HAP-1 (cell line): ENCODE measurements around the gene USP11.

Experiments used
- DNase-seq, 2 experiments: peaks; one replicate each; pipeline ENCODE4 v3.0.0-alpha.2; 2016 to 2020; ENCODE audit warnings: low spot score in 2 of 2
- H3K27me3 ChIP-seq: fragments of 250-450 bp; sonication (Bioruptor Pico); 2 replicates; pipeline ENCODE4 v1.5.1; 2020; ENCODE audit warnings: low read depth, mild to moderate bottlenecking, moderate library complexity
- H3K36me3 ChIP-seq: fragments of 250-450 bp; sonication (Bioruptor Pico); replicated peaks from 2 replicates; pipeline ENCODE4 v1.5.1; 2020; ENCODE audit warnings: mild to moderate bottlenecking
- H3K4me1 ChIP-seq: fragments of 250-450 bp; sonication (Bioruptor Pico); 2 replicates; pipeline ENCODE4 v1.5.1; 2020; ENCODE audit warnings: mild to moderate bottlenecking
- H3K4me3 ChIP-seq: fragments of 250-450 bp; sonication (Bioruptor Pico); 2 replicates; pipeline ENCODE4 v1.5.1; 2020; ENCODE audit warnings: mild to moderate bottlenecking, moderate library complexity
- H3K9me3 ChIP-seq: fragments of 250-450 bp; sonication (Bioruptor Pico); 2 replicates; pipeline ENCODE4 v1.5.1; 2020; ENCODE audit warnings: mild to moderate bottlenecking, moderate library complexity
- in situ Hi-C: fragments of 300-500 bp; cut with MboI; formaldehyde crosslinking; loops from 3 replicates; pipeline ENCODE4 v1.14.3; 2020; ENCODE audit warnings: low sequenced_read_pairs, inconsistent platforms, mixed read lengths

The USP11 gene

GRCh38 chrX:47197526-47197925 lies 35.3 kb upstream of the USP11 start:
- DNase-seq = no peak
- Histone ChIP-seq H3K27me3 (no peaks in the 10 kb centered on the region), H3K4me1 (peaks cover 29% of the 10 kb centered on the region), H3K36me3 (peaks cover 86% of the 10 kb centered on the region), H3K9me3 (no peaks in the 10 kb centered on the region), H3K4me3 (no peak overlapping the region)
- in situ Hi-C loops = loop anchor here (10.0 to 25.0 kb wide), 2 partner anchors 187 to 840 kb away; no protein-coding TSS in a partner anchor

DNA sequence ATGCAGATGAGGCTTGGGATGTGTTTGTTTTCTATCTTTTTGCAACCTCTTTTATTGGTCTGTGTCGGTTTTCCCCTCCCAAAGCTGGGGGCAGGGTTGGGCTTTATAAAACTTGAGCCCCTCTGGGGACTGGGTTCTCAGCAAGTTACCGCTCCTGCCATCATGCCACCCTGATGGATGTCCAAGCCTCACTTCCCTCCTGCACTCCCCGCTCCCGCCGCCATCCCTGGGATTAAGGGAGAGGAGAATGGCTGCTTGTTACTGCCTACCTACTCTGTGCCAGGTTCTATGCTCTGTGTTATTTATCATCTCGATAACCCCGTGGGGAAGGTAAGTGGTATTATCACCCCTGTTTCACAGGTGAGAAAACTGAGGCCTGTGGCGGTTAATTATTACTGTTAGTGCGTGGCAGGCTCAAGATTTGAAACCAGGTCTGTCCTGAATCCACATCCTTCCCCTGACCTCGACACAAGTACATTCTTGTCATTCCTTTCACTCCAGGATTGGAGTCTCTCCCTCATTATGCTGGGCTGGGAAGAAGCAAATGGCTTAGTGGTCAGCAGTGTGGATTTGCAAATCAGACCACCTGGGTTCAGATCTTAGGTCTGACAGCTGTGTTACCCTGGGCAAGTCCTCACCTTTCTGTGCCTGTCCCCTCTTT lies 34.7 kb upstream of the USP11 start:
- Histone ChIP-seq H3K9me3 (no peaks in the 10 kb centered on the region), H3K4me1 (peaks cover 24% of the 10 kb centered on the region), H3K27me3 (no peaks in the 10 kb centered on the region), H3K4me3 (no peak overlapping the region), H3K36me3 (peaks cover 93% of the 10 kb centered on the region)
- no peak for DNase-seq
- in situ Hi-C loops = loop anchor here (10.0 to 25.0 kb wide), 2 partner anchors 187 to 839 kb away; no protein-coding TSS in a partner anchor

- Histone ChIP-seq H3K4me3 (no peak overlapping the region), H3K4me1 (peaks cover 23% of the 10 kb centered on the region), H3K9me3 (no peaks in the 10 kb centered on the region), H3K27me3 (no peaks in the 10 kb centered on the region), H3K36me3 (peaks cover 98% of the 10 kb centered on the region)
- DNase-seq = no peak
- in situ Hi-C loops = loop anchor here (10.0 to 25.0 kb wide), 2 partner anchors 186 to 839 kb away; no protein-coding TSS in a partner anchor
Observed at GRCh38 chrX:47198687-47199080, 34.1 kb upstream of the USP11 start.

DNA sequence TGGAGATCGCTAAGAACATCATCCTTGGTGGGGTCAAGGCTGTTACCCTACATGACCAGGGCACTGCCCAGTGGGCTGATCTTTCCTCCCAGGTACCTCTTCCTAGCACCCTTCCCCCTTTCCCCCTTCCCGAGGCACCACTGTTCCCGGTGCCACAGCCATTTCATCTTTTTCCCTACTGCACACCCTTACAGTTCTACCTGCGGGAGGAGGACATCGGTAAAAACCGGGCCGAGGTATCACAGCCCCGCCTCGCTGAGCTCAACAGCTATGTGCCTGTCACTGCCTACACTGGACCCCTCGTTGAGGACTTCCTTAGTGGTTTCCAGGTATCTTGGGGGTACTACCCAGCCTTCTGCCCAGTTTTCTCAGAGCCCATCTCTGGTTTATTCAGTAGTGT lies 33.5 kb upstream of the USP11 start:
- H3K36me3 ChIP-seq = peaks cover 96% of the 10 kb centered on the region
- H3K9me3 ChIP-seq = no peaks in the 10 kb centered on the region
- peaks cover 23% of the 10 kb centered on the region for H3K4me1 ChIP-seq
- no peak overlapping the region for H3K4me3 ChIP-seq
- in situ Hi-C loops = loop anchor here (10.0 to 25.0 kb wide), 2 partner anchors 186 to 838 kb away; no protein-coding TSS in a partner anchor
- no peaks in the 10 kb centered on the region for H3K27me3 ChIP-seq
- DNase-seq = no peak

DNA sequence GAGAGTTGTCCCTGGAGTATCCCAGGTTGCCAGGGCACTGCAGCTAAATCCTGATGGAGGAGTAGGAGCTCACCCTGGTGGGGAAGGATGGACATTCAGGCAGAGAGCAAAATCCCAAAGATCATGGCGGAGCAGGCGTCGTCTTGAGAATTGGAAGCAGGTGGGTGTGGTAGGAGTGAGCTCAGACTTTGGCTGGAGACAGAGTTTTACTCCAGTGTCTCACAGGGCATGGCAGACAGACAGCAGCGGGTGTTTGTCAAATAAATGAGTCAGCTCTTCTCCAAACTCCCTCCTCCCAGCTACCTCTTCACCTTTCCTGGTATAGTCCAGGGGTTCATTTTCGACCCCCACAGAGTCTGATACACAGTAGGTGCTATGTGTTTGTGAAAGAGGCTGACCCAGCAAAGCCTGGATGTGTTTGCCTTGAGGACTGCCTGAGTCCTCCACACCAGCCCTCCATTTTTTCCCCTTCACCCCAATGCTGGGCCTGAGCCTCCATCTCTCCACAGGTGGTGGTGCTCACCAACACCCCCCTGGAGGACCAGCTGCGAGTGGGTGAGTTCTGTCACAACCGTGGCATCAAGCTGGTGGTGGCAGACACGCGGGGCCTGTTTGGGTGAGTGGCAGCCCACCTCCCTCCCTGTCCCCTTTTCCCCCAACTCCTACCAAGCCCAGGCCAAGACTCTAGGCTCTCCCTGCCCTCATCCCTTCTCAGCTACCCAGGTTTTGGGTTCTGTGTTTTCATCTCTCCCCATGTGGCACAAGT lies 32.2 kb upstream of the USP11 start:
- H3K9me3 ChIP-seq = no peaks in the 10 kb centered on the region
- peaks cover 98% of the 10 kb centered on the region for H3K36me3 ChIP-seq
- no peaks in the 10 kb centered on the region for H3K27me3 ChIP-seq
- in situ Hi-C loops = no loop called here
- no peak for DNase-seq
- H3K4me1 ChIP-seq = peaks cover 13% of the 10 kb centered on the region; the same call in 1 of the 2 replicates
- H3K4me3 ChIP-seq = no peak overlapping the region

DNA sequence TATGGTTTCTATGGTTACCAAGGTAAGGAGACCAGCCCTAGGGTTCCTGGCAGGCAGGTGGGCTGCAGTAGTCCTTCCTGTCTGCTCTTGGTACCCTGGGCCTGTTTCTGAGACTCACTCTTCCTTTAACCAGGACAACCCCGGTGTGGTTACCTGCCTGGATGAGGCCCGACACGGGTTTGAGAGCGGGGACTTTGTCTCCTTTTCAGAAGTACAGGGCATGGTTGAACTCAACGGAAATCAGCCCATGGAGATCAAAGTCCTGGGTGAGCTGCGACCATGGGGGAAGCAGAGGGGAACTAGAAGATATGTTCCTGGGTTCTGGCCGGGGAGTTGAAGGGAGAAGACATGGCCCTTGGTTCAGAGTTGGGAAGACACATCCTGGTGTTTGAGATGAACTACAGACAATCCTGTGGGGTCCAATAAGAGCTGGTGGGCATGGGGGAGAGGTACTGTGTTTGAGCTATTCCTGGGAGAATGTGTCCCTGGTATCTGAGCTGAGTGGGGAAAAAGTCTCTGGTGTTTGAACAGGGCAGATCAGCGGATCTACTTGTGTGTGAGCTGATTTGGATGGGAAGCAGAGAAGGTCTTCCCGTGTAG lies 31.4 kb upstream of the USP11 start:
- Histone ChIP-seq H3K27me3 (no peaks in the 10 kb centered on the region), H3K36me3 (peaks cover 98% of the 10 kb centered on the region), H3K4me3 (no peak overlapping the region), H3K4me1 (peaks cover 4% of the 10 kb centered on the region; the same call in 1 of the 2 replicates), H3K9me3 (no peaks in the 10 kb centered on the region)
- DNase-seq = no peak
- in situ Hi-C loops = no loop called here

- H3K27me3 ChIP-seq = no peaks in the 10 kb centered on the region
- H3K9me3 ChIP-seq = no peaks in the 10 kb centered on the region
- in situ Hi-C loops = no loop called here
- H3K36me3 ChIP-seq = peaks cover 98% of the 10 kb centered on the region
- no peaks in the 10 kb centered on the region for H3K4me1 ChIP-seq
- DNase-seq = no peak
- no peak overlapping the region for H3K4me3 ChIP-seq
Observed at GRCh38 chrX:47202316-47202715, 30.5 kb upstream of the USP11 start.

DNA sequence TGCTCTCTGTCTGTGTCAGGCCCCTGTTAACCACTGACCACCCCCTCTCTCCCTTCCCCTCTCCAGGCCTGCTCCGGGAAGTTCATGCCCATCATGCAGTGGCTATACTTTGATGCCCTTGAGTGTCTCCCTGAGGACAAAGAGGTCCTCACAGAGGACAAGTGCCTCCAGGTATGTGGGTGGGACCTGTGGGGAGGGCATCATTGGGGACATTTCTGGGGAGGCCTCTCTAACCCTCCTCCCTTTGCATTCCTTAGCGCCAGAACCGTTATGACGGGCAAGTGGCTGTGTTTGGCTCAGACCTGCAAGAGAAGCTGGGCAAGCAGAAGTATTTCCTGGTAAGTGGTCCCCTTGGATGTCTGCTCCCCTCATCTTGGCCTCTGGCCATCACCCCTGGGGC lies 29.9 kb upstream of the USP11 start:
- no peaks in the 10 kb centered on the region for H3K27me3 ChIP-seq
- no peaks in the 10 kb centered on the region for H3K9me3 ChIP-seq
- in situ Hi-C loops = no loop called here
- no peak overlapping the region for H3K4me3 ChIP-seq
- DNase-seq = no peak
- H3K36me3 ChIP-seq = peaks cover 98% of the 10 kb centered on the region
- H3K4me1 ChIP-seq = no peaks in the 10 kb centered on the region

DNA sequence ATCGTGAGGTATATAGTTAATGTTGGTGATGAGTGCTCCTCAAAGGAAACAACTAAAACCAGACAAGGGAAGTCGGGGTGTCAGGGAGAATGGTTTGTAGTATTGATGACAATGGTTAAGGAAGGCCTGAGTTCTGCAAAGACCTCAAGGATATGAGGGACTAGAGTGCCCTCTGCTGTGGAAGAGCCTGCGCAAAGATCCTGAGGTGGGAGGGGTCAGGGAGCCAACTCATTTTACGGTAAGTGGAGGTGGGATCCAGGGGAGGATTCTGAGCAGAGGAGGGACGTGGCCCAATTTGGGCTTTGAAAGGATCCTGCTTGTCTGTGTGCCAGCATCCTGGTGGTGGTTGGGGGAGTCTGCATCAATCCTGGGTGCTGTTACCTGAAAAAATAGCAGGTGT lies 27.8 kb upstream of the USP11 start:
- Histone ChIP-seq H3K9me3 (no peaks in the 10 kb centered on the region), H3K4me3 (no peak overlapping the region), H3K4me1 (no peaks in the 10 kb centered on the region), H3K27me3 (no peaks in the 10 kb centered on the region), H3K36me3 (peaks cover 98% of the 10 kb centered on the region)
- no peak for DNase-seq
- in situ Hi-C loops = no loop called here

DNA sequence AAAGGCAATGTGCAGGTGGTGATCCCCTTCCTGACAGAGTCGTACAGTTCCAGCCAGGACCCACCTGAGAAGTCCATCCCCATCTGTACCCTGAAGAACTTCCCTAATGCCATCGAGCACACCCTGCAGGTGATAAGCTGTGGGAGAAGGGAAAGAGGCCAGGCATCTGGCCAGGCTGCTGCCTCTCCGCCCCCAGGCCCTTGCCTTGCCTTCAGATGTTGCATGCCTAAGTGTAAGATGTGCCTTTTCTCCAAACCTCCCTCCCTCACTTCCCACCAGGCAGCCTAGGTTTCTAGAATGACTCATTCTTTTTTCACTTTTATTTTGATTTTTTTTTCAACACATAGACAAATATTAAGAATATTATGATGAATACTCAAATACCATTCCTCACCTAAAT lies 26.5 kb upstream of the USP11 start:
- no peak for DNase-seq
- H3K27me3 ChIP-seq = no peaks in the 10 kb centered on the region
- no peaks in the 10 kb centered on the region for H3K9me3 ChIP-seq
- in situ Hi-C loops = no loop called here
- H3K4me1 ChIP-seq = no peaks in the 10 kb centered on the region
- peaks cover 98% of the 10 kb centered on the region for H3K36me3 ChIP-seq
- no peak overlapping the region for H3K4me3 ChIP-seq

GRCh38 chrX:47208108-47208507 lies 24.7 kb upstream of the USP11 start:
- in situ Hi-C loops = no loop called here
- Histone ChIP-seq H3K36me3 (peaks cover 98% of the 10 kb centered on the region), H3K4me1 (no peaks in the 10 kb centered on the region), H3K4me3 (no peak overlapping the region), H3K27me3 (no peaks in the 10 kb centered on the region), H3K9me3 (no peaks in the 10 kb centered on the region)
- DNase-seq = no peak

GRCh38 chrX:47209508-47210238 lies 23.1 kb upstream of the USP11 start:
- H3K4me3 ChIP-seq = no peak overlapping the region
- no peaks in the 10 kb centered on the region for H3K4me1 ChIP-seq
- no peak for DNase-seq
- no peaks in the 10 kb centered on the region for H3K9me3 ChIP-seq
- in situ Hi-C loops = loop anchor here (10.0 kb wide), 1 partner anchor 445 kb away; the partner anchor contains the start of genes ELK1 and UXT
- H3K36me3 ChIP-seq = peaks cover 100% of the 10 kb centered on the region
- no peaks in the 10 kb centered on the region for H3K27me3 ChIP-seq

GRCh38 chrX:47210661-47211425 lies 22.0 kb upstream of the USP11 start:
- Histone ChIP-seq H3K36me3 (peaks cover 100% of the 10 kb centered on the region), H3K9me3 (no peaks in the 10 kb centered on the region), H3K4me1 (no peaks in the 10 kb centered on the region), H3K27me3 (no peaks in the 10 kb centered on the region), H3K4me3 (no peak overlapping the region)
- in situ Hi-C loops = loop anchor here (10.0 kb wide), 1 partner anchor 444 kb away; the partner anchor contains the start of genes ELK1 and UXT
- DNase-seq = no peak
